ENCODE results near the gene HAS3.
A peak's percentile ranks its signal among the peaks of the same experiment; 100 is the strongest.
"Not testable (repeated sequence)": the region's sequence is repeated elsewhere in the genome, so short reads cannot be mapped to it uniquely, and the experiment has no call there.

Gene HAS3

GRCh38 chr16:69132424-69133252 is 27.2 kb downstream of the HAS3 start, which contains the start of the genes CHTF8 and UTP4:
Gene CHTF8 (minus strand): TSS chr16:69132588. CDS start chr16:69121458, 11,130 bp downstream.
Gene UTP4 (plus strand): TSS chr16:69132649. CDS start chr16:69133460, 811 bp downstream.
- no peaks in the 10 kb centered on the region for H3K9me3 ChIP-seq (ENCODE audit: control insufficient read depth, low read length)
- H3K27me3 ChIP-seq (replicated peaks; ENCODE audit: control insufficient read depth, insufficient read depth, low read length): no peaks in the 10 kb centered on the region
- H3K4me1 ChIP-seq (ENCODE audit: control insufficient read depth, insufficient read depth, low read length): peaks cover 40% of the 10 kb centered on the region
- DNase-seq (ENCODE audit: low read depth): peak; percentile 96
- H3K4me3 ChIP-seq (ENCODE audit: low read length): peak within 1 kb of the TSS; percentile 96
- peak within 1 kb of the TSS; percentile 99 for H3K9ac ChIP-seq (ENCODE audit: low read length)
- H3K36me3 ChIP-seq (ENCODE audit: control insufficient read depth, insufficient read depth, low read length, severe bottlenecking): peaks cover 17% of the 10 kb centered on the region

- DNase-seq (ENCODE audit: low read depth): no peak
- Histone ChIP-seq H3K9me3 (ENCODE audit: control insufficient read depth, low read length) (no peaks in the 10 kb centered on the region), H3K36me3 (ENCODE audit: control insufficient read depth, insufficient read depth, low read length, severe bottlenecking) (peaks cover 21% of the 10 kb centered on the region)
These were observed 28.0 kb downstream of the HAS3 start for GRCh38 chr16:69133373-69133954.

DNA sequence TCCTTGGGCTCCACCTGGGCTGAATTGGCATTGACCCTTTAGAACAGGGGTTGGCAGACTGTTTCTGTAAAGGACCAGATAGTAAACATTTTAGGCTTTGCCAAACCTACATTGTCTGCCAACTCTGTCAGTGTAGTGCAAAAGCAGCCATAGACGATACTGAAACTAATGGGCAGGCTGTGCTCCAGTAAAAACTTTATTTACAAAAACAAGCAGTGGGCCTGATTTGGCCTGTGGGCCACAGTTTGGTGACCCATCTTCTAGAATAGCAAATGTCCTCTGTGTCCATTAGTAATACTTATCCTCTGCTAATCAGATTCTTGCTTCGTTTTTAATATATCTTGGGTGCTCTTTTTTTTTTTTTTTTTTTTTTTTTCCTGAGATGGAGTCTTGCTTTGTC is 33.2 kb downstream of the HAS3 start:
- Histone ChIP-seq H3K9me3 (ENCODE audit: control insufficient read depth, low read length) (no peaks in the 10 kb centered on the region), H3K9ac (ENCODE audit: low read length) (no peak overlapping the region), H3K4me1 (ENCODE audit: control insufficient read depth, insufficient read depth, low read length) (peaks cover 35% of the 10 kb centered on the region), H3K36me3 (ENCODE audit: control insufficient read depth, insufficient read depth, low read length, severe bottlenecking) (peaks cover 64% of the 10 kb centered on the region), H3K4me3 (ENCODE audit: low read length) (no peak overlapping the region), H3K27me3 (replicated peaks; ENCODE audit: control insufficient read depth, insufficient read depth, low read length) (no peaks in the 10 kb centered on the region)
- DNase-seq (ENCODE audit: low read depth): no peak

More at GRCh38 chr16:69133373-69133954, 28.0 kb downstream of the HAS3 start:
- Histone ChIP-seq H3K9ac (ENCODE audit: low read length) (peak overlapping the region; percentile 91), H3K4me1 (ENCODE audit: control insufficient read depth, insufficient read depth, low read length) (peaks cover 40% of the 10 kb centered on the region), H3K4me3 (ENCODE audit: low read length) (peak overlapping the region; percentile 92), H3K27me3 (replicated peaks; ENCODE audit: control insufficient read depth, insufficient read depth, low read length) (no peaks in the 10 kb centered on the region)

DNA sequence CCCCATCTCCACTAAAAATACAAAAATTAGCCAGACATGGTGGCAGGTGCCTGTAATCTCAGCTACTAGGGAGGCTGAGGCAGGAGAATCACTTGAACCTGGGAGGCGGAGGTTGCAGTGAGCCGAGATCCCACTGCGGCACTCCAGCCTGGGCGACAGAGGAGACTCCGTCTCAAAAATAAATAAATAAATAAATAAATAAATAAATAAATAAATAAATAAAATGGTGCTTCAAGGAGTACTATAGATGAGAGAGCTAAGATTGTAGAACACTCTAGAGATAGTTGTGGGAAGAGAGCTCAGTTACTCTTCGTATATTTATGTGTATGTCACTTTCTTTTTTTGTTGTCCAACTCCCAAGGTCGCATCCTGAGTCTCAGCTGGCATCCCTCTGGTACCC is 34.0 kb downstream of the HAS3 start:
- H3K36me3 ChIP-seq (ENCODE audit: control insufficient read depth, insufficient read depth, low read length, severe bottlenecking): peaks cover 69% of the 10 kb centered on the region
- DNase-seq (ENCODE audit: low read depth); H3K27me3 ChIP-seq (replicated peaks; ENCODE audit: control insufficient read depth, insufficient read depth, low read length); H3K9ac ChIP-seq (ENCODE audit: low read length); H3K4me3 ChIP-seq (ENCODE audit: low read length); H3K9me3 ChIP-seq (ENCODE audit: control insufficient read depth, low read length): not testable (repeated sequence)
- peaks cover 30% of the 10 kb centered on the region for H3K4me1 ChIP-seq (ENCODE audit: control insufficient read depth, insufficient read depth, low read length)

DNA sequence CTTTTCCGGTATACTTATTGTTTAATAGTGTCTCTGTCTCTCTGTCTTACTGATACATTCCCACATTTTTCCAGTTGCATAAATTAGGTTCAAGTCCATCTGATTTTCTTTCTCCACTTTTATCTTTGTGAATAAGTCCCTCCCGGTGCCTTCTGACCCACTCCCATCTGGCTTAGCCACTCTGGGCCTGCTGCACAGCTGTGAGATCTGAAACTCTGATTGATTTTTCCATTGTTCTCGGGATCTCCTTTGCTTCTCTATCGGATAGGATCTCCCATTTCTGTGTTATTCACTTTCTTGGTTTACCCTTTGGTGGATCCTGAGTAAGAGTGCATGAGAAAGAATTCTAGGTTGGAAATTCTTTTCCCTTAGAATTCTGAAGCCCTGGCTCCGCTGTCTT is 35.6 kb downstream of the HAS3 start:
- peaks cover 70% of the 10 kb centered on the region for H3K36me3 ChIP-seq (ENCODE audit: control insufficient read depth, insufficient read depth, low read length, severe bottlenecking)

GRCh38 chr16:69141936-69142335 is 36.5 kb downstream of the HAS3 start:
- Histone ChIP-seq H3K4me3 (ENCODE audit: low read length) (no peak overlapping the region), H3K4me1 (ENCODE audit: control insufficient read depth, insufficient read depth, low read length) (peaks cover 38% of the 10 kb centered on the region), H3K9me3 (ENCODE audit: control insufficient read depth, low read length) (no peaks in the 10 kb centered on the region), H3K9ac (ENCODE audit: low read length) (peak overlapping the region; percentile 42), H3K36me3 (ENCODE audit: control insufficient read depth, insufficient read depth, low read length, severe bottlenecking) (peaks cover 70% of the 10 kb centered on the region), H3K27me3 (replicated peaks; ENCODE audit: control insufficient read depth, insufficient read depth, low read length) (no peaks in the 10 kb centered on the region)
- DNase-seq (ENCODE audit: low read depth): no peak

More for the DNA sequence above, 35.6 kb downstream of the HAS3 start:
- no peaks in the 10 kb centered on the region for H3K9me3 ChIP-seq (ENCODE audit: control insufficient read depth, low read length)
- DNase-seq (ENCODE audit: low read depth): no peak
- H3K4me3 ChIP-seq (ENCODE audit: low read length): no peak overlapping the region
- peaks cover 40% of the 10 kb centered on the region for H3K4me1 ChIP-seq (ENCODE audit: control insufficient read depth, insufficient read depth, low read length)
- no peaks in the 10 kb centered on the region for H3K27me3 ChIP-seq (replicated peaks; ENCODE audit: control insufficient read depth, insufficient read depth, low read length)
- peak overlapping the region; percentile 17 for H3K9ac ChIP-seq (ENCODE audit: low read length)

GRCh38 chr16:69143116-69143515 is 37.7 kb downstream of the HAS3 start:
- Histone ChIP-seq H3K36me3 (ENCODE audit: control insufficient read depth, insufficient read depth, low read length, severe bottlenecking) (peaks cover 59% of the 10 kb centered on the region), H3K9ac (ENCODE audit: low read length) (no peak overlapping the region), H3K9me3 (ENCODE audit: control insufficient read depth, low read length) (no peaks in the 10 kb centered on the region), H3K4me1 (ENCODE audit: control insufficient read depth, insufficient read depth, low read length) (peaks cover 32% of the 10 kb centered on the region), H3K27me3 (replicated peaks; ENCODE audit: control insufficient read depth, insufficient read depth, low read length) (no peaks in the 10 kb centered on the region), H3K4me3 (ENCODE audit: low read length) (no peak overlapping the region)
- DNase-seq (ENCODE audit: low read depth): no peak

- no peak for DNase-seq (ENCODE audit: low read depth)
- peak overlapping the region; percentile 71 for H3K9ac ChIP-seq (ENCODE audit: low read length)
- peaks cover 43% of the 10 kb centered on the region for H3K36me3 ChIP-seq (ENCODE audit: control insufficient read depth, insufficient read depth, low read length, severe bottlenecking)
- peak overlapping the region; percentile 43 for H3K4me3 ChIP-seq (ENCODE audit: low read length)
- no peaks in the 10 kb centered on the region for H3K27me3 ChIP-seq (replicated peaks; ENCODE audit: control insufficient read depth, insufficient read depth, low read length)
- no peaks in the 10 kb centered on the region for H3K9me3 ChIP-seq (ENCODE audit: control insufficient read depth, low read length)
- peaks cover 28% of the 10 kb centered on the region for H3K4me1 ChIP-seq (ENCODE audit: control insufficient read depth, insufficient read depth, low read length)
These were observed 40.2 kb downstream of the HAS3 start for GRCh38 chr16:69145658-69146057.

GRCh38 chr16:69149621-69150020 is 44.2 kb downstream of the HAS3 start:
- Histone ChIP-seq H3K36me3 (ENCODE audit: control insufficient read depth, insufficient read depth, low read length, severe bottlenecking) (peaks cover 48% of the 10 kb centered on the region), H3K4me1 (ENCODE audit: control insufficient read depth, insufficient read depth, low read length) (peaks cover 14% of the 10 kb centered on the region)
- H3K27me3 ChIP-seq (replicated peaks; ENCODE audit: control insufficient read depth, insufficient read depth, low read length); H3K9me3 ChIP-seq (ENCODE audit: control insufficient read depth, low read length); H3K9ac ChIP-seq (ENCODE audit: low read length); DNase-seq (ENCODE audit: low read depth); H3K4me3 ChIP-seq (ENCODE audit: low read length): not testable (repeated sequence)

GRCh38 chr16:69150146-69150865 is 44.9 kb downstream of the HAS3 start:
- Histone ChIP-seq H3K27me3 (replicated peaks; ENCODE audit: control insufficient read depth, insufficient read depth, low read length) (no peaks in the 10 kb centered on the region), H3K9me3 (ENCODE audit: control insufficient read depth, low read length) (no peaks in the 10 kb centered on the region), H3K9ac (ENCODE audit: low read length) (no peak overlapping the region), H3K4me3 (ENCODE audit: low read length) (no peak overlapping the region), H3K4me1 (ENCODE audit: control insufficient read depth, insufficient read depth, low read length) (peaks cover 8% of the 10 kb centered on the region), H3K36me3 (ENCODE audit: control insufficient read depth, insufficient read depth, low read length, severe bottlenecking) (peaks cover 53% of the 10 kb centered on the region)
- peak; percentile 95 for DNase-seq (ENCODE audit: low read depth)

- Histone ChIP-seq H3K9me3 (ENCODE audit: control insufficient read depth, low read length) (no peaks in the 10 kb centered on the region), H3K36me3 (ENCODE audit: control insufficient read depth, insufficient read depth, low read length, severe bottlenecking) (peaks cover 92% of the 10 kb centered on the region), H3K4me3 (ENCODE audit: low read length) (no peak overlapping the region), H3K4me1 (ENCODE audit: control insufficient read depth, insufficient read depth, low read length) (no peaks in the 10 kb centered on the region), H3K27me3 (replicated peaks; ENCODE audit: control insufficient read depth, insufficient read depth, low read length) (no peaks in the 10 kb centered on the region), H3K9ac (ENCODE audit: low read length) (no peak overlapping the region)
- DNase-seq (ENCODE audit: low read depth): no peak
These were observed 51.7 kb downstream of the HAS3 start for GRCh38 chr16:69157196-69157595.

Data from adipocyte (in vitro differentiated cells).